ENCODE measurements around the gene EHD3.

Gene EHD3

DNA sequence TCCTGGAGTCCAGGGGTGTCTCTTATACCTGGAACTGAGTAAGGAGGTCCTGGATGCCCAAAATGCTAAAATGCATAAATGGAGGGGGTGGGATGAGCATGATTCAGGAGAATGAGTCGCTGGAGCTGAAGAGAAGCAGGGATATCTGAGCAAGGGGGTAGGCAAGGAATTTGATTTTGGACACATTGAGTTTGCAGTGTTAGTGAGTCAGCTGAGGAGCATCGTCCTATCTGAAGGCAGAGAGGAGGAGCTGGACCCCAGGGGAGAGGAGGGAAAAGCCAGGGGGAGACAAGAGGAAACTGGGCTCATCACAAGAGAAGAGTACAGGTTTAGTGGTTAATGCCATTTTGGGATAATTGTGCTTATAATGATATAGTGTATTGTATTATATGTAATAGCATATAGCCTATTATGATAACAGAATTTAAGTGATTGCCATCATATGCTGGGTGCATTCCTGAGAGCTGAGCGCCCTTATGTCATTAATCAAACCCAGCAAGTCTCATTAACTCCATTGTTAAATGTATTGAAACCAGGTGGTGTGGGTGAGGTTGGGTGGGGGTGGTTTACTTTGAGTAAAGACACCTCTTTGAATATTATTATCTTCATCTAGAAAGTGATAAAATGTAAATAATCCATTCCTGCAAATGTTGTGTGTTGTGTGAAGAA, 12.4 kb downstream of the EHD3 start:
- TF ChIP-seq, protein P1, sequence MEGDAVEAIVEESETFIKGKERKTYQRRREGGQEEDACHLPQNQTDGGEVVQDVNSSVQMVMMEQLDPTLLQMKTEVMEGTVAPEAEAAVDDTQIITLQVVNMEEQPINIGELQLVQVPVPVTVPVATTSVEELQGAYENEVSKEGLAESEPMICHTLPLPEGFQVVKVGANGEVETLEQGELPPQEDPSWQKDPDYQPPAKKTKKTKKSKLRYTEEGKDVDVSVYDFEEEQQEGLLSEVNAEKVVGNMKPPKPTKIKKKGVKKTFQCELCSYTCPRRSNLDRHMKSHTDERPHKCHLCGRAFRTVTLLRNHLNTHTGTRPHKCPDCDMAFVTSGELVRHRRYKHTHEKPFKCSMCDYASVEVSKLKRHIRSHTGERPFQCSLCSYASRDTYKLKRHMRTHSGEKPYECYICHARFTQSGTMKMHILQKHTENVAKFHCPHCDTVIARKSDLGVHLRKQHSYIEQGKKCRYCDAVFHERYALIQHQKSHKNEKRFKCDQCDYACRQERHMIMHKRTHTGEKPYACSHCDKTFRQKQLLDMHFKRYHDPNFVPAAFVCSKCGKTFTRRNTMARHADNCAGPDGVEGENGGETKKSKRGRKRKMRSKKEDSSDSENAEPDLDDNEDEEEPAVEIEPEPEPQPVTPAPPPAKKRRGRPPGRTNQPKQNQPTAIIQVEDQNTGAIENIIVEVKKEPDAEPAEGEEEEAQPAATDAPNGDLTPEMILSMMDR (IDR thresholded peaks at IDR 0.05; ENCODE audit: low read length, missing control alignments): no peak
- DNase-seq (ENCODE audit: low read depth): no peak
- H3K4me3 ChIP-seq (replicated peaks; ENCODE audit: low read depth, low read length): no peak overlapping the region

DNA sequence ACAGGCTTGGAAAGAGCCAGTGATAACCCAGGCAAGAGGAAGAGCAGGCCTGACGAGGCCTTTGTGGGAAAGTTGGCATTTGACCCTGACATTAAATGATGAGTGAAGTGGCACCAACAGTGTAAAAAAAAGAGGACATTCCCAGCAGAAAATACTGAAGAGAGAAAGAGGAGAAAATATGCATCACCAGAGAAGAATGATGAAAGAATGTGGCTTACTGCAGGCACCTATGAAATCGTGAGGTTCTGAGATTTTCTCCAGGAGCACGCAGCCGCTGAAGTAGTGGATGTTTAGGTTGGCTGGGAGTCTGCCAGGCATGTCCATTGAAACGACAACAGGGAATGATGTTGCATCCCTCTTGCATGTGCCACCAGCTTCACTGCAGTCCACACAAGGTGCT, 13.8 kb downstream of the EHD3 start:
- TF ChIP-seq, protein P1 (IDR thresholded peaks at IDR 0.05; ENCODE audit: low read length, missing control alignments): no peak
- no peak overlapping the region for H3K4me3 ChIP-seq (replicated peaks; ENCODE audit: low read depth, low read length)
- no peak for DNase-seq (ENCODE audit: low read depth)

DNA sequence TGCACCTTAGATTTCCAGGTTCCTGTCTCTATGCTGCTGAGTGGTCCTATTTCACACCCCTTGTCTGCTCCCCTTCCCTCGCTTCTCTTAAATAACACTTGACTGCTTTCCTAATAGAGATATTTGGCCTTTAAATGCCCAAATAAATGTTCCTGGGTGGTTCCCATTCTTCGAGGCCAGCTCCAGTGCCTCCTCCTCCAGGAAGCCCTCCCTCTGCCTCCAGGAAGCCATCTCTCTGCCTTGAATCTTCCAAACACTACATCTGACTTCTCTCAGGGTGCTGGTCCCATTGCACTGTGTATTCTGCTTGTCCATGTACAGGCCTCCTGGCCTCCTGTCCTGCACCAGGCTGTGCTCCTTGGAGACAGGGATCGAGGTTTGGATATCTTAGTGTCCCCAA, 14.2 kb downstream of the EHD3 start:
- DNase-seq (ENCODE audit: low read depth): no peak
- no peak overlapping the region for H3K4me3 ChIP-seq (replicated peaks; ENCODE audit: low read depth, low read length)
- TF ChIP-seq, protein P1 (IDR thresholded peaks at IDR 0.05; ENCODE audit: low read length, missing control alignments): no peak

DNA sequence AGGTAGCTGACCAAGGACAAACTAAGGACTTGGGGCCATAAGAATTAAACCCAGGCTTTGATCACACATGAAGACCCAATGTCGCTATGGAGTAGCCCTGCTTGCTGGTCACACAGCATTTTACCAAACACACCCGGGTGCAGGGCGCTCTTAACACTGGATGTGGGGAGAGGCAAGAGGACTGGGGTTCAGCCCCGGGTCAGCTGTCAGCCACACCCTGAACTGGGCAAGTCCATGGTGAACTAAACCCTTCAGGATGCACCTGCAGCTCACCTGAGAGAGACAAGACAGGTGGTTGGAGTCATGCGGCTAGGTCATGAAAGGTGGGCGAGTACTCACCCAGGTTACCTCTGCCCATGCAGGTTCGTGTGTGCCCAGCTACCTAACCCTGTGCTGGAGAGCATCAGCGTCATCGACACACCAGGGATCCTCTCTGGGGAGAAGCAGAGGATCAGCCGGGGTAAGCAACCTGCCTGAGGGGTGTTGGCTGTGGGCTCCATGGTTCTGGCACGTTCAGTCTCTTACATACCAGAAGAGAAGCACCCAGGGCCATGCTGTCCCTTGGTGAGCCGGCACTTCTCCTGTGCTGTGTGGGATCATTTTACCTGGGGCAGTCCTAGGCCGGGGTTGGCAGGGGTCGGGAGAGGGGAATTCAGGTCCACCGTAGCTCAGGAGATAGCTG, 15.2 kb downstream of the EHD3 start:
- no peak overlapping the region for H3K4me3 ChIP-seq (replicated peaks; ENCODE audit: low read depth, low read length)
- TF ChIP-seq, protein P1 (IDR thresholded peaks at IDR 0.05; ENCODE audit: low read length, missing control alignments): no peak
- no peak for DNase-seq (ENCODE audit: low read depth)

DNA sequence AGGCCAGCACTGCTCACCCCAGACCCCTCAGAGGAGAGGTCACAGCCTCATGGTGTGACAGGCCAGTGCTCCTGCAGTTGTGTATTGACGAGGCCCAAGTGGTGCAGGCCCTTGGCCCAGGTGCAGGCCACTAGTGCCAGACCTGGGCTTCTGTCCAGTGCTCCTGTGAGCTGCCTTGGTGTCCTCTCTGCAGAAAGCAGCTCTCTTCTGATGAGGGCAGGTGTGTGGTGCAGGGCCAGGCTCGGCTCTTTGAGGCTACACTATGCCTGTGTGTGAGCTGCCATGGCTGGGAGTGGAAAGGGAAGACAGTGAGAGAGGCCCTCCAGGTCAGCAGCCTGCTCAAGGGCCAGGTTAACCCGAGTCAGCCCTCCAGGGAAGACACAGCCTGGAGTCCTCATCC, 17.1 kb downstream of the EHD3 start:
- H3K4me3 ChIP-seq (replicated peaks; ENCODE audit: low read depth, low read length): no peak overlapping the region
- TF ChIP-seq, protein P1 (IDR thresholded peaks at IDR 0.05; ENCODE audit: low read length, missing control alignments): no peak
- no peak for DNase-seq (ENCODE audit: low read depth)

DNA sequence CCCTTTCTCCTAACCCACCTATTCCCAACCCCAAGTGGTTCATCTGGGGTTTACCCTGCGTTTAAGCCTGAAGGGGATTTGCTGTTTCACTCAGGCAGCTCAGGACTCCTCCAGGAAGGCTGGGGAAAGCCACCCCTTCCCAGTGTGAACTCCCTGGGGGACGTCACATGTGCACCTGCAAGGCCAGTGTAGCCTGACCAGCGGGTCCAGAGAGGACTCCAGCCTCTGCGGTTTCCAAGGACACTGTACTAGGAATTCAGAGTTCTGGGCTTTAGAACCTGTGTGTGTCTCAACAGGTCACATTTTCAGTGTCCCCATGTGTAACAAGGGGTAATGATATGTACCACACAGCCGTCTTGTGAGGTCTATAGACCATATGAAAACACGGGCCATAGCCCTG, 17.9 kb downstream of the EHD3 start:
- no peak for DNase-seq (ENCODE audit: low read depth)
- TF ChIP-seq, protein P1 (IDR thresholded peaks at IDR 0.05; ENCODE audit: low read length, missing control alignments): no peak
- H3K4me3 ChIP-seq (replicated peaks; ENCODE audit: low read depth, low read length): no peak overlapping the region
